NCI-H187 treated with DMSO at 0.1 percent for 48 hours (cell line): ENCODE results near the gene FAM78A.

Source experiments
- DNase-seq: peaks from one replicate; lab custom pipeline; 2025; lab: John Stamatoyannopoulos, UW

Gene FAM78A

GRCh38 chr9:131302244-131303075 lies 26.1 kb upstream of the FAM78A start:
- DNase-seq: no peak

- DNase-seq: no peak
Measured at GRCh38 chr9:131300444-131300843, 24.1 kb upstream of the FAM78A start.

- no peak for DNase-seq
Measured at GRCh38 chr9:131299961-131300347, 23.6 kb upstream of the FAM78A start.

- DNase-seq: no peak
Measured at GRCh38 chr9:131299346-131299960, 23.1 kb upstream of the FAM78A start.

GRCh38 chr9:131298816-131299215 lies 22.5 kb upstream of the FAM78A start:
- DNase-seq: no peak

GRCh38 chr9:131298341-131298740 lies 22.0 kb upstream of the FAM78A start:
- DNase-seq: no peak

GRCh38 chr9:131297903-131298302 lies 21.6 kb upstream of the FAM78A start:
- no peak for DNase-seq

- no peak for DNase-seq
Measured at GRCh38 chr9:131296906-131297500, 20.7 kb upstream of the FAM78A start.

- no peak for DNase-seq
Measured at GRCh38 chr9:131296460-131296859, 20.1 kb upstream of the FAM78A start.

- DNase-seq: no peak
Measured at GRCh38 chr9:131292937-131293336, 16.6 kb upstream of the FAM78A start.

GRCh38 chr9:131291795-131292315 lies 15.5 kb upstream of the FAM78A start:
- DNase-seq: no peak

GRCh38 chr9:131290767-131291370 lies 14.6 kb upstream of the FAM78A start:
- no peak for DNase-seq

- no peak for DNase-seq
Measured at GRCh38 chr9:131290036-131290766, 13.9 kb upstream of the FAM78A start.

GRCh38 chr9:131289301-131290035 lies 13.2 kb upstream of the FAM78A start, which contains the start of gene PLPP7:
Gene PLPP7 (plus strand): TSS chr9:131289723. CDS start chr9:131289998, 275 bp downstream.
- no peak for DNase-seq

GRCh38 chr9:131288217-131288616 lies 11.9 kb upstream of the FAM78A start:
- DNase-seq: no peak

- no peak for DNase-seq
Measured at GRCh38 chr9:131287359-131287758, 11.0 kb upstream of the FAM78A start.

GRCh38 chr9:131284856-131285255 lies 8.5 kb upstream of the FAM78A start:
- DNase-seq: no peak

- no peak for DNase-seq
Measured at GRCh38 chr9:131282688-131283422, 6.5 kb upstream of the FAM78A start.

GRCh38 chr9:131282175-131282574 lies 5.9 kb upstream of the FAM78A start:
- no peak for DNase-seq
